22Rv1 (cell line): ENCODE results near the gene PREX1.

Experiments
- CTCF ChIP-seq: fragments of 450-650 bp; IDR thresholded peaks from 2 replicates; pipeline ENCODE4 v1.5.1; 2017; ENCODE audit warnings: mild to moderate bottlenecking
- ZFX ChIP-seq: fragments of 450-650 bp; IDR thresholded peaks from 2 replicates; pipeline ENCODE4 v1.6.1; 2017; ENCODE audit warnings: antibody characterized with exemption, borderline replicate concordance

GRCh38 chr20:48823960-48824498 is 3.8 kb downstream of the PREX1 start:
- TF ChIP-seq CTCF = no peak
- no peak for TF ChIP-seq ZFX
